LNCAP (cell line): ENCODE data around the gene OXSR1.

Experiments used
- TF ChIP-seq, protein P1 (sequence below): fragments of 450-650 bp; IDR thresholded peaks from 2 replicates; pipeline ENCODE4 v1.5.1; 2017; ENCODE audit warnings: mild to moderate bottlenecking

Gene OXSR1

DNA sequence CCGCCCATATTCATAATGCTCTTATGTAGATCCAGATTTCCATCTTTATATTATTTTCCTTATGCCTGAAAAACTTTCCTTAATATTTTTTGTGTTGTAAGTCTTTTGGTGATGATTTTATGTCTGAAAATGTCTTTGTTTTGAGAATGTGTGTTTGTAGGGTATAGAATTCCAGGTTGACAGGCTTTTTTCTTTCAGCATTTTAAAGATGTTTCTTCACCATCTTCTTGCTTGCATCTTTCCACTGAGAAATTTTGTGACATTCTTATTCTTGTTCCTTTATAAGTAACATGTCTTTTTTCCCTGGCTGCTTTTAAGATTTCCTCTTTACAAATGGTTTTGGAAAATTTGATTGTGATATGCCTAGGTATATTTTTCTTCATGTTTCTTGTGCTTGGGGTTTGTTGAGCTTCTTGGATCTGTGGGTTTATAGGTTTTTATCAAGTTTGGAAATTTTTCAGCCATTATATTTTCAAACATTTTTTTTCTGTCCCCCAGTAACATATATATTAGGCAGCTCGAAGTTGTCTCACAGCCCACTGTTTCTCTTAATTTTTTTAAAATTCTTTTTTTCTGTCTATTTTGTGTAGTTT is 73.2 kb downstream of the OXSR1 start:
- TF ChIP-seq, protein P1, sequence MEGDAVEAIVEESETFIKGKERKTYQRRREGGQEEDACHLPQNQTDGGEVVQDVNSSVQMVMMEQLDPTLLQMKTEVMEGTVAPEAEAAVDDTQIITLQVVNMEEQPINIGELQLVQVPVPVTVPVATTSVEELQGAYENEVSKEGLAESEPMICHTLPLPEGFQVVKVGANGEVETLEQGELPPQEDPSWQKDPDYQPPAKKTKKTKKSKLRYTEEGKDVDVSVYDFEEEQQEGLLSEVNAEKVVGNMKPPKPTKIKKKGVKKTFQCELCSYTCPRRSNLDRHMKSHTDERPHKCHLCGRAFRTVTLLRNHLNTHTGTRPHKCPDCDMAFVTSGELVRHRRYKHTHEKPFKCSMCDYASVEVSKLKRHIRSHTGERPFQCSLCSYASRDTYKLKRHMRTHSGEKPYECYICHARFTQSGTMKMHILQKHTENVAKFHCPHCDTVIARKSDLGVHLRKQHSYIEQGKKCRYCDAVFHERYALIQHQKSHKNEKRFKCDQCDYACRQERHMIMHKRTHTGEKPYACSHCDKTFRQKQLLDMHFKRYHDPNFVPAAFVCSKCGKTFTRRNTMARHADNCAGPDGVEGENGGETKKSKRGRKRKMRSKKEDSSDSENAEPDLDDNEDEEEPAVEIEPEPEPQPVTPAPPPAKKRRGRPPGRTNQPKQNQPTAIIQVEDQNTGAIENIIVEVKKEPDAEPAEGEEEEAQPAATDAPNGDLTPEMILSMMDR, result no peak

DNA sequence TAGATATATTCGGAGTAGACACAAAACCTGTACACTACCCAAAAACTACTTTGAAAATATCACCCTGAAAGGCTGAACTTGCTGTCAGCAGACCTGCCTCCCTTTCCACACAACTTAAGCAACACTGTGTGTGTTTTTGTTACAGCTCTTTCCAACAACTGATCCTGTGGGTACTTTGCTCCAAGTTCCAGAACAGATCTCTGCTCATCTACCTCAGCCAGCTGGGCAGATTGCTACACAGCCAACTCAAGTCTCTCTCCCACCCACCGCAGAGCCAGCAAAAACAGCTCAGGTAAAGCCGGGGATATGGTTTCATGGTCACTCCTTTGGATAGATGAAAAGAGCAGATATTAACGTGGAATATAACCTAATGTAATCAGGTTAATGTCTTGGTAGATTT is 80.6 kb downstream of the OXSR1 start:
- TF ChIP-seq, protein P1, result no peak

DNA sequence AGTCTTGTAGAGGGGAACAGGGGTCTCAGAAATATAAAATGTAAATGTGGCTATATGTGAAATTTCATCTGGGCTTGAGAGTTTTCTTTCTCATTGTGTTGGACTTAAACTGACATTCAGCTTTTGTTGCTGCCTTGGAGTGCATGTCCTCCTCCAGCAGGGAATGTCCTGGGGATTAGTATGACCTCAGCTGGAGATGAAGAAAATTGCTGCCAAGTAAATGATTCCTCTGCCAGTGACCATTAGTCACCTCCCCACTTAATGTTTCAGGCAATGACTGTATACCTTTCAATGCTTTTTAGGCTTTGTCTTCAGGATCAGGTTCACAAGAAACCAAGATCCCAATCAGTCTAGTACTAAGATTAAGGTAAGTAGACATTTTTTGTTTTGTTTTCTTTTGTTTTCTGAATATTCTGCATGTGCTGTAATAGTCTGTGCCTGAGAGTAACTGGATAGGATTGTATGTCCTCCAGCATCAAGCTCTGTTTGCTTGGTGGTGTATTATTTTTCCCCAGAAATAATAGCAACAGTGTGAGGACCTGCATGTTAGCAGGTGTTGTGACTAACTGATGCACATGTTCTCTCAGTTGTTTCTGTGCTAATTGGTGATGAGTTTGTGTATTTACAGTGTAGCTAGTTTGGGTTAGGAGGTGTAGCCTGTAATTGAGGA is 82.2 kb downstream of the OXSR1 start:
- TF ChIP-seq, protein P1, result peak; percentile 33; the same call in 1 of the 2 replicates

DNA sequence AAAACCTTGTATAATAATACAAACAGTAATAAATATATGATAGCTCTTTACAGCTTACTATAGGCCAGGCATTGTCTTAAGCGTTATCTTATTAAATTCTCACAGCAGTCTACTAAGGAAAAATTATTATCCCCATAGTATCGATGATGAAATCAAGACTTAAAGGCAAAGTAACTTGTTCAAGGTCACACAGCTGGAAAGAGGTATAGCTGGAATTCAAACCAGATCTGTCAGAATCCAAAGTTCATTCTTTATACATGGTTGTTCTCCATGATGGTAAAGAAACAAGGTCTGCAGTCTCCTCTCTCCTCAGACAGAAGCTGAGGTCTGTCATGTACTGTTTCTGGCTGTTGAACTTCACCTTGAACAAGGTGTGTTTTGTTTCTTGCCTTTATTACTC is 84.9 kb downstream of the OXSR1 start:
- TF ChIP-seq, protein P1, result no peak

DNA sequence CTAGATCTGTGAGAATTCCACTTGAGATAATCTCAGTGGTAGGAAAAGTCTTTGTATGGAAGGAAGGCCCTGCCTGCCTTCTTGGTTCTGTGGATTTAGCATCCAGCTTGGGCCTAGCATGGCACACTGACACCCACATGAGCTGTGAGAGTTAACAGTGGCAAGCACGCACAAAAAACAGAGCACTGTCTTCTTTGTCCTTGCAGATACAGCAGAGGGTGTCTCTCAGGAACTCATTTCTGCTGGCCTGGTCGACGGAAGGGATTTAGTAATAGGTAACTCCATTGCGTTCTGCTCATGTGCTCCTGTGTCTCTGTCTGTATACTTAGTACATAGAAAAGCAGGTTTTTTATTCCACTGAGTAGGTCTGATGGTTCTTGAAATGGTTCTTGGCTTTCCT is 85.9 kb downstream of the OXSR1 start:
- TF ChIP-seq, protein P1, result no peak

DNA sequence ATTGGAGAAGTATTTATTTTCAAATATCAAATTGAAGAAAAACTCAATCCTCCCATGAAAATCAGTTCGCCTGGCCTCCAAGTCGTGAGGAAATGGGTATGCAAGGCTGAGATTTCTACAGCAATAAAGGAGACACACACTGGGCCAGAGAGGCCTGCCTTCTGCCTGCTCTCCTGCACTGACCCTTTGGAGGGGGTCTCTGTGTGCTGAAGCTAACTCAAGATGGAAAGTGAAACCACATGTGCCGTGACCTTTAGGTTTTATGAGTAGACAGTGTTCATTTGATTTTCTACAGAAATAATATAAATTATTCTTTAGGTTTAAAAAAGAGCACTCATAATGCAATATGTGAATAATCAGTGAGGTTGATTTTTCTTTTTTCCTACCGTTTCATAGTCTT is 88.4 kb downstream of the OXSR1 start:
- TF ChIP-seq, protein P1, result no peak

DNA sequence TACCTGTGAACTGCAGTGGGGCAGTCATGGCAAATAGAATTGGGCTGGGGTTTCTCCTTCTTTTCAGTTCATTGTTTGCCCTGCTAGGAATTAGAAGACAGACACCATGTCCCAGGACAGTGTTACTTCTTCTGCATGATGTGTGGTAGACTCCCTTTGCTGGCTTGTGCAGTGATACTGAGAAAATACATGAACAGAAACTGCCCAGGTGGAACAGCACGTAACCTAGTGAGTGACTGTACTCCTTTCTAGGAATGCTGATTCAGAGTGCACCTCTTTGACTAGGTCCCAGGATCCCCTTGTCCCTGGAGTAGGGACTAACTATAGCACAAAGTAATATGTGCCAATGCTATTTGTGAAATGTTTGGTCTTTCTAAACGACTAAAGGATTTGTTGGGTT is 89.5 kb downstream of the OXSR1 start:
- TF ChIP-seq, protein P1, result no peak
